Fibroblast of gingiva (primary cell): ENCODE measurements around the gene EVI5L.
"Not testable (repeated sequence)": the region's sequence is repeated elsewhere in the genome, so short reads cannot be mapped to it uniquely, and the experiment has no call there.

Source experiments
- DNase-seq: peaks from one replicate; pipeline ENCODE4 v3.0.0-alpha.2; 2011; ENCODE audit warnings: low read depth

Gene EVI5L

DNA sequence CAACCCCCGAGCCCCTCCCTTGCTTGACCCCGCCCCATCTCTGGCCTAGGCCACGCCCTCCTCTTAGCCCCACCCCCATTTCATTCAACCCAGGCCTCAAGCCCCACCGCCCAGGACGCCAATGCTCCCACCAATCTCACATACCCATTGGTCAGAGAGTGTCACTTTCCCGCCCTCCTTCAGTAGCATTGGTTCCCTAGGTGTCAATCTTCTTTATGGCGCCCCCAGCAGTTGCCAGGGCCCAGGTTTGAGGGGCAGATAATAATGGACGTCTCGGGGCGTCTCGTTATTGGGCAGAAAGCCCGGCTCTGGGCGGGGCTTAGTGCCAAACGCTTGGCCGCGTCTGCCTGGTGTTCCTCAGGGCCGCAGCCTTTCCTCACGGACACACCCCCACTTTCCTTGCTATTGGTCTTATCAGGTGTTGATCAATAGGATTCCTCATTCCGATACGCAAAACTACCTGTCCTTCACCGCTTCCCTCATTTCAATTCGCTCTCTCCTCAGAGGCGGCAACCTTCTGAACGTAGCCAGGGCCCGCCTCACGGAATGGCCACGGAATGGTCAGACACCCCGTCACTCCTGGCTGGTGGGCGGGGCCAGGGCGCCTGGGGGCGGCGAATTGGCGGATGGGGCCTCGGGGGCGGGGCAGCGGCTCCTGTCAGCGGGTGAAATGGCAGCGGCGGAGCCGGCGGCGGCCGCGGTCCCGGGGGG is at the start of gene EVI5L:
Gene EVI5L, plus strand, starts transcription at position 658 of the 711 bp plus-strand sequence. CDS start 16,325 bp downstream, outside the sequence.
- DNase-seq: peak; percentile 100

DNA sequence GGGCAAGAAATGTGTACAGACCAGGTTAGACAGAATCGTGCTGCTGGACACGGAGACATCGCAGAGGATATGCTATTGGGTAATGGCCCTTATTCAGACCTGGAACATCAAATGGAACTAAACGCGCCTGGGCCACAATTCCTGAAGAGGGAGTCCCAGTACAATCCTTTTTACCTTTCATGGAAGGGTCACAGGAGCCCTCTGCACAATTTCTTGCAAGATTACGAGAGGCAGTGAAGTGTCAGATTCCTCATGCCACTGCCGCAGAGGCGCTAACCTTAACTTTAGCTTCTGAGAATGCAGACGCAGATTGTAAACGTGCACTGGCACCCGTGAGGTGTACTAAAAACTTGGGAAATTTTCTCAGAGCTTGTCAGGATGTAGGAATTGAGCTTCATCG is 48.9 kb upstream of the EVI5L start:
- no peak for DNase-seq

- peak; percentile 14 for DNase-seq
Measured at GRCh38 chr19:7783991-7784423, 46.0 kb upstream of the EVI5L start.

DNA sequence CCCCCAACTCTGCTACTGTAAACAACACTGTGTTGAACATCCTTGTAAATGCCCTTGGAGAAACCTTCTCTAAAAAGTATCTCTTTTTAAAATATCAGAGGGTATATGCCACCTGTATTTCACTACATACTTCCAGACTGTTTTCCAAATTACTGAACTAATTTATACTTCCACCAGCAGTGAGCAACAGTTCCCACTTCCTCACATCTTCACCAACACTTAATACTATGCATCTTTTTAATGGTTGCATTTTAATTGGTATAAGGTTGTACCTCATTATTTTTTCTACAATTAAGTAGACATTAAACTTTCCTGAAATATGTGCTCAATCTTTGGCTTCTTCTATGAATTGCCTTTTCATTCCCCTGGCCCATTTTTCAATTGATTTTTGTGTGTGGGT is 45.2 kb upstream of the EVI5L start:
- DNase-seq: no peak

DNA sequence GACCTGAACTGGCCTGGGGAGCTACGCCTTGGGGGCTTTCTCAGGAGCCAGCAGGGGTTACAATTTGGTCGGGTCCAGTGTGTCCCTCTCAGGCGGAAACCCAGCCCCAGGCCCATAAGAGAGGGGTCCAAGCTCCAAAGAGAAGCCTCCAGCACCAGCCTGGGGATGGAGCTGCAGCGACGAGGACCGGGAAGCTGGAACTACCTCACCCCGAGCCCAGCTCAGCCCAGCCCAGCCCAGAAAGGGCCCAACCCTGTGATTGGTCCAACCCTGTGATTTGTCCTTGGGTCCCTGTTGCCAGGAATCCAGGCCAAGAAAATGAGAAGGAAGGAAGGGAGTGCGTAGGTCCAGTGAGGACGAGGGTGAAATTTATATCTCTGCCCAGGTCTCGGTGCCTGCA is 42.9 kb upstream of the EVI5L start:
- DNase-seq: no peak

DNA sequence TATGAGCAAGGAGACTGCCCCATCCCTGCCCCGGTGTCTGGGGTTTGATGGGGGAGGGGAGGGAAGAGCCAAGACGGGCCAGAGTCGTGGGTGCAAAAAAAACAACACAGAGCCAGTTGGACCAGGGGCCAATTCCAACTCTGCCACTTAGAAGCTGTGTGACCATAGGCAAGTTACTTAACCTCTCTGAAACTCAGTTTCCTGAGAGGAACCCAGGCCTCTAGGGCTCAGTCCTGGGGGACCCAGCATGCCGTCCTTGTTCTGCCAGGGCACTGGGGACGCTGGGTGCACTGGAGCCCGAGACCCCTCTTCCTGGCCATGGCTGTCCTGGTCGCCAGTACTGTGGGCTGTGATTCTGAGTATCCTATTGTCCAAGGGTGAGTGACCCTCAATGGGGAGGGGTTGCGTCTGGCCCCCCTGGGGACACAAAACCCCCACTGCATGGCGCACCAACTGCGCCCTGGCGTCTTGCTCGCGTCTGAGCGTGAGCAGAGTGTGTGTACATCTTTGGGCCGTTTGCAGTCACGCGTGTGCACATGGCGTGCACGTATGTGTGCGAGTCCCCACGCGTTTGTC is 42.3 kb upstream of the EVI5L start:
- DNase-seq: no peak

GRCh38 chr19:7788178-7788932 is 41.7 kb upstream of the EVI5L start:
- no peak for DNase-seq

DNA sequence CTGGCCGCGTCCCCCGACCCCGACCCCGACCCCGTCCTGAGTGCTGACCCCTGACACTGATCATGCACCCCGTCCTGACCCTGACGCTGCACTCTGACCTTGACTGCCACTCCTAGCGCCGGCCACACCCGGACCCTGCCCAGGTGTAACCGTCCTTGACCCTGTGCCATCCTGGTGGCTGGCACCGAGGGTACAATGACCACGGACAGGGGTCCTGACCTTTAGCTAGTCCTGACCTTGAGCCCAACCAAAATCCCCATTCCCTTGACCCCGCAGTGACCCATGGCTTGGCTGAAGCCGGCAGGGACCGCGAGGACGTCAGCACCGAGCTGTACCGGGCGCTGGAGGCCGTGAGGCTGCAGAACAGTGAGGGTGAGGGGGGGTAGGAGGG is 41.1 kb upstream of the EVI5L start:
- no peak for DNase-seq

- no peak for DNase-seq
Measured at GRCh38 chr19:7789447-7789846, 40.6 kb upstream of the EVI5L start.

GRCh38 chr19:7790416-7790815 is 39.6 kb upstream of the EVI5L start:
- DNase-seq: no peak

DNA sequence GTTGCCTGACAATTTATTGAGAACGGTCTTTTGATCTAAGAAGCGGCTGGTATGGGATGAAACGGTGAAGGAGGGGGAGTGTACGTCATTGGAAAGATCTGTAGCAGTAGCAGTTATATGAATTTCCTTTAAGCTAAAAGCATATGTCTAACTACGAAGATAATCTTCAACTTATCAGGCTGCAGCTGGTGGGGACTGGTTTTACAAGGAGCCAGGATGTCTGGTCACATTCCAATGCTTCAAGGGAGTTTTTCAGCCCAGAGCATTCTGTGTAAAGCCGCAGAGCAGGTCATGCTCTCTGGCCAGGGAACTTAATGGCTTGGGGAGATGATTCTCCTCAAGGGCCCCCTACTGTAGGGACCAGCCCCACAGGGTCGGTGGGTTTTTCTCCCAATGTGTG is 37.7 kb upstream of the EVI5L start:
- DNase-seq: no peak

- DNase-seq: not testable (repeated sequence)
Measured at GRCh38 chr19:7792701-7793100, 37.3 kb upstream of the EVI5L start.

GRCh38 chr19:7793493-7793892 is 36.5 kb upstream of the EVI5L start:
- DNase-seq: no peak

DNA sequence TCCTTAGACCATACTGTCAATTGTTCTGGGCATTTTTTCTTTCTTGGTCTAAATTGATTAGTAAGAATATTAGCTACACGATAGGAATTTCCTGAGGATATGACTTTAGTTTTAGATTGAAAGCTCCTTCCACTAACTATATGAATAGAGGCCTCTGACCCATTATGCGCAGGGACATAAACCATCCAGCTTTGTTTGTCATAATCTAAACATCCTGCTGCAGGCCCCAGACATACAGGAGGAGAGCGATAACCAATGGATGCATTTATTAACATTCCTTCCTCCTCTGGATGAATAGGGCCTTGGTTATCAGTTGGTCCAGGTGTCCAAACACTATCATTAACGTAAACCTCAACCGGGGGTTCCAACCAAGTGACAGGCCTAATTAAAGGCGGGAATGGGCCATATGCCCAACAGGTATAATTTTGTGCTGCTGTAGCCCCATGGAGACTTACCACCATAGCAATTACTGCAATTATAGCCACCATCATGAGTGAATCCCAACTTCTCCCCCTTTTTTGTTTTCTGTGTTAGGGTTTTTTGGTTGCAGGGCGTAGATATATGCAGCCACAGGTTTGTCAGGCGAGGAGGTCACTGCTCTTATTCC is 34.4 kb upstream of the EVI5L start:
- no peak for DNase-seq

GRCh38 chr19:7799640-7800355 is 30.2 kb upstream of the EVI5L start:
- peak; percentile 66 for DNase-seq

DNA sequence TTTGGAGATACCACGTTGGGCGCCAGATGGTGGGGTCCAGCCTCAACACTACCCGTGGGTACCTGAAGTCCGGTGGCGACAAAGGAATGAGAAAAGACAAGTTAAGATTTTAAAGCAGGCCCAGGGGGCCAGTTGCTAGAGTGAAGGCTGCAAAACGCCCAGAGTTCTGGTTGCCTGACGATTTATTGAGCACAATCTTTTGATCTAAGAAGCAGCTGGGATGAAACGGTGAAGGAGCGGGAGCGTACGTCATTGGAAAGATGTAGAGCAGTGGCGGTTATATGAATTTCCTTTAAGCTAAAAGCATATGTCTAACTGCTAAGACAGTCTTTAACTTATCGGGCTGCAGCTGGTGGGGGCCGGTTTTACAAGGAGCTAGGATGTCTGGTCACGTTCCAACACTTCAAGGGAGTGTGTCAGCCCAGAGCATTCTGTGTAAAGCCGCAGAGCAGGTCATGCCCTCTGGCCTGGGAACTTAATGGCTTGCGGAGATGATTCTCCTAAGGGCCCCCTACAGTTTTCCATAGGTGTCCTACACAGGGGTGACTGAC is 28.9 kb upstream of the EVI5L start:
- DNase-seq: no peak

- DNase-seq: no peak
Measured at GRCh38 chr19:7806234-7806633, 23.8 kb upstream of the EVI5L start.

DNA sequence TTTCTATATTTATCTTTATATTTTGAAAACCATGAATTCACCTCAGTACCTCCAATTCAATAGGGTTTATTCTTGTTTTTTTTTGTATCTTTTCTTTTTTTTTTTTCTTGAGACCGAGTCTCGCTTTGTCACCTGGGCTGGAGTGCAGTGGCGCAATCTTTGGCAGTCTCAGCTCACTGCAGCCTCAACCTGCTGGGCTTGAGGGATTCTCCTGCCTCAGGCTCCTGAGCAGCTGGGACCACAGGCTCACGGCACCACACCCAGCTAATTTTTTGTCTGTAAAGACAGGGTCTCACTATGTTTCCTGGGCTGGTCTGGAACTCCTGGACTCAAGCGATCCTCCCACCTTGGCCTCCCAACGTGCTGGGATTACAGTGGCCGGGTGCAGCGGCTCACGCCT is 23.1 kb upstream of the EVI5L start:
- no peak for DNase-seq

DNA sequence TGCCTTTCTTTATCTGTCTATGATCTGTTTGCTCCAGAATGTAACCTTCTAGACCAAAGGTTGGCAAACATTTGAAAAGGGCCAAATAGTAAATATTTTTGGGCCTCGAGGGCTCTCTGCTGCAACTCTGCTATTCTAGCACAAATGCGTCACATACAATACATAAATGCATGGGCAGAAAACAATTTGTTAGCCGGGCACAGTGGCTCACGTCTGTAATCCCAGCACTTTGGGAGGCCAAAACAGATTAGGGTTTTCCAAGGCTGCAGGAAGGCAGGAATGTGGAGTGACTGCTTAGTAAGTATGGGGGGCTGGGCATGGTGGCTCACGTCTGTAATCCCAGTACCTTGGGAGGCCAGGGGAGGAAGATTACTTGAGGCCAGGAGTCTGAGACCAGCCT is 21.9 kb upstream of the EVI5L start:
- DNase-seq: no peak

- DNase-seq: no peak
Measured at GRCh38 chr19:7811989-7812388, 18.0 kb upstream of the EVI5L start.

DNA sequence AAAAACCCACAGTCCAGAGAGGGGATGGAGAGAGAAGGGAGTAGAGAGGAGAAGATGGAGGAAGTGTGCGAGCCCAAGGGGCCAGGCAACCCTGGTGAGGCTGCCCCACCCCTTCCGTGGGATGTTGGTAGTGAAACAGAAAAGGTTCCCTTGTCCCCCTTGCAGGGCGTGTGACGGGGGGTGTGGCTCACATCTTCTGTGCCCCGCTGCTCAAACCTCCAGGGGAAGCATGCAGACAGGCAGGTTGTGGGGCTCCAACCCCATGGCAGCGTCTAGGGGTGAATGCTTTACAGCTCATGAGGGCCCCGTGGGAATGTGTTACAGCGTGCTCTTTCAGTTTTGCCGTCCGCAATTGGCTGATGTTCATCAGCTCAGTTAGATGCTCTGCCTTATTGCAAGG is 14.7 kb upstream of the EVI5L start:
- DNase-seq: no peak

DNA sequence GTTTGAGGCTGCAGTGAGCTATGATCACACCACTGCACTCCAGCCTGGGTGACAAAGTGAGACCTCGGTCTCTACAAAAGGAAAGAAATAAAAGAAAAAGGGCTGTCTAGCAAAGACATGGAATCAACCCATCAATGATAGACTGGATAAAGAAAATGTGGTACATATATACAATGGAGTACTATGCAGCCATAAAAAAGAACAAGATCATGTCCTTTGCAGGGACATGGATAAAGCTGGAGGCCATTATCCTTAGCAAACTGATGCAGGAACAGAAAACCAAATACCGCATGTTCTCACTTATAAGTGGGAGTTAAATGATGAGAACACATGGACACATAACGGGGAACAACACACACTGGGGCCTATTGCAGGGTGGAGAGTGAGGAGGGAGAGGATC is 14.0 kb upstream of the EVI5L start:
- not testable (repeated sequence) for DNase-seq
